ENCODE measurements around the gene ARMCX6.
"Not testable (repeated sequence)": the region's sequence is repeated elsewhere in the genome, so short reads cannot be mapped to it uniquely, and the experiment has no call there.

Gene ARMCX6

GRCh38 chrX:101617211-101618191 is at the start of gene ARMCX6:
ARMCX6 (minus strand) TSS chrX:101618000; CDS start chrX:101616620, 1,380 bp downstream.
- peak; percentile 95 for DNase-seq

- DNase-seq: peak; percentile 84
Observed at GRCh38 chrX:101659601-101660063, 41.8 kb upstream of the ARMCX6 start, which contains the start of gene ARMCX2. ARMCX2 (minus strand) TSS chrX:101659850; CDS start chrX:101657588, 2,262 bp downstream.

- DNase-seq: peak; percentile 73
Observed at GRCh38 chrX:101658661-101659491, 41.1 kb upstream of the ARMCX6 start.

DNA sequence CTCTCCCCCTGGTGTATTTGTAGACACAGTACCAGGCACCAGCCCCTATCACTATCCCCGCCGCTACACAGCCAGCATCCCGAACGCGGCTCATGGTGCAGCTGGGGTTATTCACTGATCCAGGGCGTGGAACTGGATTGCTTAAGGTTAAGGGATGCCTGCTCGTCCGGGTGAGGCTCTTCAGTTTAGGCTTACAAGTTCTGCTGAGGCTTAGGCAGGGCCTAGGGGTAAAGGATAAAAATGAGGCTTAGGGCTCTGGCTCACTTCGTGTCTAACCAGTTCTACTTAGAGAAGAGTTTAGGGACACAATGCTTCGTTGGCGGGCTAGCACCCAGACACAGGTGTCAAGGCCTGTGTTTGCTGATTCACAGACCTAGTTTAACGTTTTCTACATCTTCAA is 39.7 kb upstream of the ARMCX6 start:
- DNase-seq: no peak

DNA sequence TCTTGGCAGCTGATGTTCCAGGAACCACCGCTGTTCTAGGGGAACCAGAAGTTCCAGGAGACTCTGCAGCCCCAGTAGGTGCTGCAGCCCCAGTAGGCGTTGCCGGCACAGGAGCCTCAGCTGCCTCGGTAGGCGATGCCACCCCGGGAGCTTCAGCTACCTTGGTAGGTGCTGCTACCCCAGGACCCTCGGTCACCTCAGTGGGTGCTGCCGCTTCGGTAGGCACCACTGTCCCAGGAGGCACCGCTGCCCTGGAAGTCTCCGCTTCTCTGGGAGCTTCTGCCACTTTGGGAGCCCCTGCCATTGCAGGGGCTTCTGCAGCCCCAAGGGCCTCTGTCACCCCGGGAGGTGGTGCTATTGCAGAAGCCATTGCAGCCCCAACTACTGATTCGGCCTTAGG is 39.0 kb upstream of the ARMCX6 start:
- DNase-seq: no peak

- DNase-seq: no peak
Observed at GRCh38 chrX:101655534-101655933, 37.7 kb upstream of the ARMCX6 start.

GRCh38 chrX:101647716-101648115 is 29.9 kb upstream of the ARMCX6 start:
- DNase-seq: not testable (repeated sequence)

DNA sequence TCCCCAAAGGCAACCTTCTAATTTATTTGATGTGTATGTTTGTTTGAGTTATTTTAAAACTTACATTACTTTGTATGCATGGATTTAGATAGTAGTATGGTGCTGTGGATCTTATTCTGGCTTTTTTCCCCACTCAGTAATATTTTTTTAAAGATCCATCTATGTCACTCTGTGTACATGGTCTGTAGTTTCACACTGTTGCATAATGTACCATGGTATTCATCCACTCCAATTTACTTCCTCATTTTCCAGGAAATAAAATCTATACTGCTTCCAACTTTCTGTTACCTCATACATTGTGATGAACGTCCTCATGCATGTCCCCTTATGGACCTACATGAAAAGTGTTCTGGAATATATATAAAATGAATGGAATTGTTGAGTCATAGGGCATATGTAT is 24.3 kb upstream of the ARMCX6 start:
- no peak for DNase-seq

- no peak for DNase-seq
Observed at GRCh38 chrX:101639583-101639982, 21.8 kb upstream of the ARMCX6 start.

GRCh38 chrX:101619364-101619763 is 1.6 kb upstream of the ARMCX6 start:
- peak; percentile 38 for DNase-seq

- DNase-seq: peak; percentile 81
Observed at GRCh38 chrX:101605728-101606127, 12.1 kb downstream of the ARMCX6 start.

DNA sequence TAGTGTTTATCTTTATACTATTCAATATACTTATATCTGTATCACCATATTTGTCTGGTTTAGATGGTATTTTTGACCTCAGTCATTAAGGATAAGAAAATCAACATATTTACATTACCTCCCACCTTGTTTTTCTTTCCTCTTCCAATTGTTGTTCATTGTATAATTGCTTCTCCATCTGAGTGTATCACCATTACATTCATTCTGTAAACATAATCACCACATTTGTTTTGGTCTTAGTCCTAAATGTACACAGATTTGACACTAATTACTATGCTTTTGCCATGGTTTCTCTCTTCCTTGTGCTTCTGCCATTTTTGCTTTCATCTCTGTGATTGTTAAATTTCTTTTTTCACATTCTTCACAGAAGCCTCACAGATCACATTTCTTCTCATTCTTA is 12.7 kb downstream of the ARMCX6 start:
- DNase-seq: no peak

- DNase-seq: no peak
Observed at GRCh38 chrX:101602077-101602476, 15.7 kb downstream of the ARMCX6 start.

- not testable (repeated sequence) for DNase-seq
Observed at GRCh38 chrX:101599592-101599991, 18.2 kb downstream of the ARMCX6 start.

- DNase-seq: peak; percentile 84
Observed at GRCh38 chrX:101595739-101596419, 21.9 kb downstream of the ARMCX6 start.

Measured in NCI-H2227 treated with DMSO at 0.1 percent for 48 hours (cell line).